Smooth muscle cell (in vitro differentiated cells): ENCODE results near the gene NEK11. TPM values are rescaled to one million over a fixed set of nuclear protein-coding genes. Genes with fewer than 3 reads are reported as not detected.

Experiments
- DNase-seq: peaks from one replicate; lab custom pipeline; 2025; ENCODE audit not compliant: unreplicated experiment; lab: John Stamatoyannopoulos, UW
- H2AFZ ChIP-seq: fragments of 200-600 bp; sonication (generic); 2 replicates; pipeline ENCODE4 v1.6.0; 2016; ENCODE audit warnings: antibody characterized with exemption, low read depth, mild to moderate bottlenecking
- H3F3A ChIP-seq: fragments of 200-600 bp; sonication (generic); 2 replicates; pipeline ENCODE4 v1.6.0; 2017; ENCODE audit warnings: antibody characterized with exemption, low read depth
- H3K27ac ChIP-seq: fragments of 200-600 bp; sonication (generic); 2 replicates; pipeline ENCODE4 v1.5.1; 2016; ENCODE audit warnings: low read depth, mild to moderate bottlenecking
- H3K27me3 ChIP-seq: fragments of 200-600 bp; sonication (generic); 2 replicates; pipeline ENCODE4 v1.6.1; 2016; ENCODE audit warnings: low read depth, mild to moderate bottlenecking
- H3K36me3 ChIP-seq: fragments of 200-600 bp; sonication (generic); 2 replicates; pipeline ENCODE4 v1.5.1; 2016; ENCODE audit warnings: low read depth
- H3K4me1 ChIP-seq: fragments of 200-600 bp; sonication (generic); 2 replicates; pipeline ENCODE4 v1.5.1; 2016; ENCODE audit warnings: low read depth
- H3K4me2 ChIP-seq: fragments of 200-600 bp; sonication (generic); 2 replicates; pipeline ENCODE4 v1.6.0; 2016; ENCODE audit warnings: mild to moderate bottlenecking
- H3K4me3 ChIP-seq: fragments of 200-600 bp; sonication (generic); 2 replicates; pipeline ENCODE4 v1.5.1; 2016; ENCODE audit warnings: mild to moderate bottlenecking
- H3K79me2 ChIP-seq: fragments of 200-600 bp; sonication (generic); 2 replicates; pipeline ENCODE4 v1.6.0; 2016; ENCODE audit warnings: low read depth, mild to moderate bottlenecking
- H3K9ac ChIP-seq: fragments of 200-600 bp; sonication (generic); 2 replicates; pipeline ENCODE4 v1.6.0; 2016; ENCODE audit warnings: low read depth
- H3K9me3 ChIP-seq: fragments of 200-600 bp; sonication (generic); replicated peaks from 2 replicates; pipeline ENCODE4 v1.5.1; 2016; ENCODE audit warnings: low read depth
- H4K20me1 ChIP-seq: fragments of 200-600 bp; sonication (generic); 2 replicates; pipeline ENCODE4 v1.6.0; 2016; ENCODE audit warnings: low read depth
- CTCF ChIP-seq: fragments of 200-600 bp; sonication (generic); IDR thresholded peaks from 2 replicates; pipeline ENCODE4 v1.5.1; 2017; ENCODE audit warnings: borderline replicate concordance, mild to moderate bottlenecking, antibody characterized with exemption; ENCODE audit not compliant: insufficient read depth, poor library complexity, severe bottlenecking
- WGBS: methylation state at CpG from one replicate; pipeline ENCODE4 v1.1.7; 2016; ENCODE audit warnings: low lambda C conversion rate; 5-methylcytosine and 5-hydroxymethylcytosine counted together
- polyA plus RNA-seq: library from polyadenylated mRNA; unstranded; fragments of >200 nt; fragmentation: Nextera tagmentation; extraction: Ambion mirVana; gene quantifications from 2 replicates; pipeline ENCODE4 v1.2.1, GENCODE V29; 2016
- total RNA-seq: library from RNA; depleted of rRNA; stranded (reverse); fragments of >200 nt; gene quantifications from 2 replicates; pipeline ENCODE4 v1.2.3, GENCODE V29; 2014

NEK11 gene
- total and polyA plus RNA-seq, 2 experiments from 2014 or later, result 3.0 to 3.3 TPM

GRCh38 chr3:131001071-131001470 is 25.6 kb upstream of the NEK11 start:
- H3K27me3 ChIP-seq, result no peaks in the 10 kb centered on the region
- no peak for DNase-seq
- no peaks in the 10 kb centered on the region for H3K9me3 ChIP-seq
- H3K79me2 ChIP-seq, result no peaks in the 10 kb centered on the region
- no peak for TF ChIP-seq CTCF
- H3F3A ChIP-seq, result no peaks in the 10 kb centered on the region
- no peak overlapping the region for H3K9ac ChIP-seq
- no peak overlapping the region for H3K4me3 ChIP-seq
- 100% methylated on average over 1 of the region's 1 CpG for WGBS
- H3K36me3 ChIP-seq, result peaks cover 10% of the 10 kb centered on the region
- no peak overlapping the region for H3K4me2 ChIP-seq
- H2AFZ ChIP-seq, result no peak overlapping the region
- H3K4me1 ChIP-seq, result no peaks in the 10 kb centered on the region
- no peak overlapping the region for H3K27ac ChIP-seq
- no peaks in the 10 kb centered on the region for H4K20me1 ChIP-seq

DNA sequence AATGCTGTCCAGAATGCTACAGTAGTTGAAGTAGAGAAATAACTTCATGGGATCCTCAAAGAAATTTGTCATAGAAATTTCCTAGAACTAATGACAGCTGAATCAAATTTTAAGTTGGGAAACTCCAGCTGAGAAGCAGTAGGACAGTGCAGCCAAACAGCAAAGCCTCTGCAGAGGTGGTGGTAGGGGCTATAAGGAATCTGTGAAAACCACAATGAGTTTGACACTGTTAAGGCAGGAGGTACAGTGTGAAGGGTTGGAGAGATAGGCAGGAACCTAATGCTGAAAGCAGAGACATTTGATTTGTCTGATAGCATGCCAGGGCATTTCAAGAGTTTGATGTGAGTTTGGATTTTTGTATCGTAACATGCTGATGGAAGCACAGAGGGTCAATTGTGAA is 22.1 kb upstream of the NEK11 start:
- WGBS, result 100% methylated on average over 1 of the region's 1 CpG
- H3K27ac ChIP-seq, result no peak overlapping the region
- no peaks in the 10 kb centered on the region for H3K4me1 ChIP-seq
- H3K9me3 ChIP-seq, result no peaks in the 10 kb centered on the region
- no peak overlapping the region for H3K4me3 ChIP-seq
- DNase-seq, result no peak
- H3K36me3 ChIP-seq, result peaks cover 3% of the 10 kb centered on the region
- H3K9ac ChIP-seq, result no peak overlapping the region
- H3K27me3 ChIP-seq, result no peaks in the 10 kb centered on the region
- no peaks in the 10 kb centered on the region for H3K79me2 ChIP-seq
- no peak for TF ChIP-seq CTCF
- H4K20me1 ChIP-seq, result no peaks in the 10 kb centered on the region
- no peak overlapping the region for H3K4me2 ChIP-seq
- H2AFZ ChIP-seq, result no peak overlapping the region
- H3F3A ChIP-seq, result no peaks in the 10 kb centered on the region

GRCh38 chr3:131007256-131007655 is 19.4 kb upstream of the NEK11 start:
- H3K4me1 ChIP-seq, result no peaks in the 10 kb centered on the region
- no peak overlapping the region for H2AFZ ChIP-seq
- 95% methylated on average over 2 of the region's 2 CpGs for WGBS
- H3K9ac ChIP-seq, result no peak overlapping the region
- no peaks in the 10 kb centered on the region for H3K79me2 ChIP-seq
- no peak for DNase-seq
- H3K27me3 ChIP-seq, result no peaks in the 10 kb centered on the region
- no peak for TF ChIP-seq CTCF
- no peaks in the 10 kb centered on the region for H3K36me3 ChIP-seq
- no peak overlapping the region for H3K4me2 ChIP-seq
- H3K4me3 ChIP-seq, result no peak overlapping the region
- no peaks in the 10 kb centered on the region for H4K20me1 ChIP-seq
- H3K27ac ChIP-seq, result no peak overlapping the region
- H3F3A ChIP-seq, result no peaks in the 10 kb centered on the region
- H3K9me3 ChIP-seq, result no peaks in the 10 kb centered on the region

- no peaks in the 10 kb centered on the region for H3K36me3 ChIP-seq
- DNase-seq, result no peak
Measured at GRCh38 chr3:131007782-131008181, 18.9 kb upstream of the NEK11 start.

More at GRCh38 chr3:131007782-131008181, 18.9 kb upstream of the NEK11 start:
- Histone ChIP-seq H3K27ac (no peak overlapping the region), H3K27me3 (no peaks in the 10 kb centered on the region), H3K9ac (no peak overlapping the region), H3K4me2 (no peak overlapping the region), H3K4me3 (no peak overlapping the region), H2AFZ (no peak overlapping the region), H3F3A (no peaks in the 10 kb centered on the region), H3K79me2 (no peaks in the 10 kb centered on the region), H3K9me3 (no peaks in the 10 kb centered on the region), H3K4me1 (no peaks in the 10 kb centered on the region), H4K20me1 (no peaks in the 10 kb centered on the region)
- 96% methylated on average over 2 of the region's 2 CpGs for WGBS
- no peak for TF ChIP-seq CTCF
